GM12878 (cell line): ENCODE measurements around the gene PDS5A. TPM values are rescaled to one million over a fixed set of nuclear protein-coding genes. Genes with fewer than 3 reads are reported as not detected.
A peak's percentile ranks its signal among the peaks of the same experiment; 100 is the strongest.
"Not testable (repeated sequence)": the region's sequence is repeated elsewhere in the genome, so short reads cannot be mapped to it uniquely, and the experiment has no call there.

ENCODE experiments used
- ATAC-seq: fragments of 200-7000 bp; cut with Tn5 transposase; 3 replicates; pipeline ENCODE4 v1.9.1; 2020; ENCODE audit warnings: mild to moderate bottlenecking, moderate library complexity
- BruUV-seq: library from RNA; stranded (reverse); fragments of 400-500 nt; replicated peaks from 2 replicates; lab custom pipeline; 2021; lab: Mats Ljungman, UMichigan
- CTCF ChIA-PET: fragments of 300-600 bp; sonication (Branson Sonifier 250); formaldehyde crosslinking; extraction: SDS; loops from one replicate; lab custom pipeline; 2021; ENCODE audit warnings: inconsistent platforms; lab: Yijun Ruan, JAX
- POLR2A ChIA-PET: fragments of 350-600 bp; formaldehyde crosslinking; extraction: SDS; loops from one replicate; lab custom pipeline; 2021; ENCODE audit warnings: inconsistent platforms; lab: Charles Lee
- RAD21 ChIA-PET: fragments of 300-600 bp; sonication (Branson Sonifier 250); formaldehyde crosslinking; loops from one replicate; lab custom pipeline; 2023; ENCODE audit warnings: antibody characterized with exemption; ENCODE audit not compliant: unreplicated experiment; lab: Charles Lee
- SMC1A ChIA-PET: fragments of 300-600 bp; sonication (Branson Sonifier 250); formaldehyde crosslinking; loops from one replicate; lab custom pipeline; 2023; ENCODE audit not compliant: unreplicated experiment, uncharacterized antibody; lab: Charles Lee
- DNase-seq: peaks from one replicate; pipeline ENCODE4 v3.0.0-alpha.2; 2011; ENCODE audit warnings: low read depth, low spot score
- FAIRE-seq: peaks from 3 replicates; lab custom pipeline; 2011; peaks lifted over from hg19 to GRCh38; lab: Jason Lieb, UNC
- H2AFZ ChIP-seq: 2 replicates; pipeline ENCODE4 v1.6.0; 2011; ENCODE audit warnings: low read depth, low read length, control low read depth; ENCODE audit not compliant: control insufficient read depth
- H3K27ac ChIP-seq: 2 replicates; pipeline ENCODE4 v1.5.1; 2011; ENCODE audit warnings: control low read depth; ENCODE audit not compliant: control insufficient read depth, insufficient read depth
- H3K27me3 ChIP-seq, 2 experiments: replicated peaks in 1 of 2; 2 replicates each; pipeline versions ENCODE4 v1.6.0 to v1.6.1; 2011; ENCODE audit warnings: low read length in 1 of 2; ENCODE audit not compliant: control insufficient read depth in 2 of 2, insufficient read depth in 2 of 2
- H3K36me3 ChIP-seq, 2 experiments: 2 replicates each; pipeline ENCODE4 v1.5.1; 2011; ENCODE audit warnings: low read length in 1 of 2; ENCODE audit not compliant: control insufficient read depth in 2 of 2, insufficient read depth in 2 of 2
- H3K4me1 ChIP-seq: 2 replicates; pipeline ENCODE4 v1.6.1; 2011; ENCODE audit warnings: mild to moderate bottlenecking, low read length, moderate library complexity, mixed read lengths; ENCODE audit not compliant: control insufficient read depth, insufficient read depth
- H3K4me2 ChIP-seq: 2 replicates; pipeline ENCODE4 v1.6.0; 2011; ENCODE audit warnings: control low read depth; ENCODE audit not compliant: control insufficient read depth, insufficient read depth
- H3K4me3 ChIP-seq: fragments of 200-600 bp; sonication (generic); 2 replicates; pipeline ENCODE4 v1.5.1; 2016
- H3K79me2 ChIP-seq: 2 replicates; pipeline ENCODE4 v1.6.0; 2011; ENCODE audit warnings: low read length; ENCODE audit not compliant: control insufficient read depth, insufficient read depth
- H3K9ac ChIP-seq: 2 replicates; pipeline ENCODE4 v1.8.0; 2011; ENCODE audit warnings: low read length, control low read depth, mixed read lengths; ENCODE audit not compliant: control insufficient read depth, insufficient read depth
- H3K9me3 ChIP-seq: replicated peaks from 3 replicates; pipeline ENCODE4 v1.5.1; 2011; ENCODE audit warnings: mild to moderate bottlenecking, low read length; ENCODE audit not compliant: control insufficient read depth, insufficient read depth
- H4K20me1 ChIP-seq: 2 replicates; pipeline ENCODE4 v1.6.0; 2011; ENCODE audit not compliant: control insufficient read depth, insufficient read depth
- ATF3 ChIP-seq: IDR thresholded peaks from 2 replicates; pipeline ENCODE4 v1.6.1; 2011; ENCODE audit warnings: low read depth, mild to moderate bottlenecking, low read length, moderate library complexity, borderline replicate concordance; ENCODE audit errors: extremely low read depth
- GATAD2B ChIP-seq: fragments of 450-650 bp; conservative IDR thresholded peaks from 2 replicates; pipeline ENCODE4 v1.6.1; 2017; ENCODE audit warnings: low read depth, mild to moderate bottlenecking, moderate library complexity
- MEF2A ChIP-seq: IDR thresholded peaks from 2 replicates; pipeline ENCODE4 v1.6.1; 2011; ENCODE audit warnings: low read depth, mild to moderate bottlenecking, low read length, moderate library complexity; ENCODE audit not compliant: insufficient read depth
- MTA2 ChIP-seq: fragments of 450-650 bp; IDR thresholded peaks from 2 replicates; pipeline ENCODE4 v1.6.1; 2016; ENCODE audit warnings: low read depth, mild to moderate bottlenecking, moderate library complexity
- NFXL1 ChIP-seq: fragments of 450-650 bp; IDR thresholded peaks from 2 replicates; pipeline ENCODE4 v1.6.1; 2017; ENCODE audit warnings: antibody characterized with exemption, mild to moderate bottlenecking, borderline replicate concordance
- RFX5 ChIP-seq: IDR thresholded peaks from 2 replicates; pipeline ENCODE4 v1.6.1; 2011; ENCODE audit warnings: low read depth, low read length, improper control_type of control experiment
- SMARCA5 ChIP-seq: fragments of 450-650 bp; IDR thresholded peaks from 2 replicates; pipeline ENCODE4 v1.6.1; 2017; ENCODE audit warnings: mild to moderate bottlenecking
- SPI1 ChIP-seq: IDR thresholded peaks from 2 replicates; pipeline ENCODE4 v1.6.1; 2011; ENCODE audit warnings: low read depth, mild to moderate bottlenecking, low read length, moderate library complexity, borderline replicate concordance; ENCODE audit not compliant: insufficient read depth
- ZNF217 ChIP-seq: fragments of 450-650 bp; IDR thresholded peaks from 2 replicates; pipeline ENCODE4 v1.6.1; 2017; ENCODE audit warnings: antibody characterized with exemption, mild to moderate bottlenecking
- WGBS: methylation state at CpG from one replicate; pipeline ENCODE4 v1.1.6; 2016; ENCODE audit warnings: low lambda C conversion rate; ENCODE audit not compliant: insufficient replicate concordance, insufficient coverage; ENCODE audit errors: missing lambda C conversion rate; 5-methylcytosine and 5-hydroxymethylcytosine counted together
- in situ Hi-C: fragments of 300-500 bp; cut with MboI; formaldehyde crosslinking; loops from 9 replicates; pipeline ENCODE4 v1.14.3; 2018; ENCODE audit warnings: mixed read lengths
- intact Hi-C: fragments of 100-400 bp; cut with micrococcal nuclease; formaldehyde crosslinking; loops from one replicate; pipeline ENCODE4 v1.14.2; 2022; ENCODE audit not compliant: unreplicated experiment
- polyA plus RNA-seq, 11 experiments: library from polyadenylated mRNA; depleted of rRNA in 4 of 11; unstranded in 6 of 11; stranded (reverse) in 5 of 11; fragments of >200 nt; fragmentation: Nextera tagmentation in 4 of 11; fragmentation: Illumina TruSeq in 1 of 11; extraction: Ambion mirVana in 4 of 11; extraction: Trizol in 1 of 11; gene quantifications; 1 replicate in 1 of 11; 2 replicates in 10 of 11; pipeline versions ENCODE4 v1.2.1 to v1.2.3, GENCODE V29; 2011 to 2016; ENCODE audit warnings: inconsistent platforms in 2 of 11, missing spikeins in 2 of 11, low read depth in 1 of 11
- total RNA-seq, 4 experiments: library from RNA; depleted of rRNA in 3 of 4; stranded (reverse); fragments of >200 nt in 3 of 4; fragmentation: Illumina TruSeq in 1 of 4; extraction: Trizol in 1 of 4; gene quantifications; 2 replicates each; pipeline versions ENCODE4 v1.2.1 to v1.2.3, GENCODE V29; 2013 to 2021
- TF ChIP-seq, protein P1 (sequence below): IDR thresholded peaks from 2 replicates; pipeline ENCODE4 v1.6.1; 2011; ENCODE audit warnings: mild to moderate bottlenecking, low read depth, low read length, moderate library complexity; ENCODE audit not compliant: insufficient replicate concordance
- TF ChIP-seq, protein P2 (sequence below): IDR thresholded peaks from 2 replicates; pipeline ENCODE4 v1.6.1; 2012; ENCODE audit warnings: low read length, inconsistent platforms

PDS5A gene
- total and polyA plus RNA-seq, 10 of the 15 experiments (the other 5 are each of a cell fraction or from before 2014, with no cell fraction given), result 13.7 to 69.7 (median 52.3) TPM

- FAIRE-seq, H3K9me3 ChIP-seq, H3K27ac ChIP-seq, H3K9ac ChIP-seq, H3K4me2 ChIP-seq, DNase-seq, in situ Hi-C loops, H3K27me3 ChIP-seq, BruUV-seq, H3K36me3 ChIP-seq, intact Hi-C loops, H3K4me3 ChIP-seq, ATAC-seq, H4K20me1 ChIP-seq, H2AFZ ChIP-seq: not testable (repeated sequence)
- ChIA-PET POLR2A (interaction anchor here (0.6 to 1.4 kb wide), 4 partner anchors 10 to 319 kb away, joined by 3 to 4 read pairs (median 3); no protein-coding TSS in a partner anchor), CTCF (interaction anchor here (1.6 kb wide), 1 partner anchor 25 kb away, joined by 6 read pairs; no protein-coding TSS in a partner anchor), RAD21 (interaction anchor here (0.6 to 1.6 kb wide), 3 partner anchors 13 to 424 kb away, joined by 4 read pairs; partner anchors contain the start of gene UBE2K), SMC1A (interaction anchor here (1.0 to 6.7 kb wide), 2 partner anchors 8 to 31 kb away, joined by 3 to 51 read pairs; no protein-coding TSS in a partner anchor)
- 67% methylated on average over 10 of the region's 10 CpGs for WGBS
- peak; percentile 30; the same call in 1 of the 2 replicates for TF ChIP-seq MEF2A
- Histone ChIP-seq H3K79me2 (peaks cover 91% of the 10 kb centered on the region), H3K4me1 (peaks cover 58% of the 10 kb centered on the region)
These were observed 33.5 kb downstream of the PDS5A start for GRCh38 chr4:39944245-39944644.

GRCh38 chr4:39942507-39942906 is 35.2 kb downstream of the PDS5A start:
- ChIA-PET SMC1A (interaction anchor here (1.4 kb wide), 2 partner anchors 11 to 18 kb away, joined by 3 to 9 read pairs; no protein-coding TSS in a partner anchor), RAD21 (interaction anchor here (1.4 kb wide), 1 partner anchor 33 kb away, joined by 5 read pairs; no protein-coding TSS in a partner anchor), POLR2A (no interaction called here), CTCF (interaction anchor here (1.4 kb wide), 1 partner anchor 11 kb away, joined by 9 read pairs; no protein-coding TSS in a partner anchor)
- no peaks in the 10 kb centered on the region for H3K36me3 ChIP-seq
- in situ Hi-C loops (no loop called here), intact Hi-C loops (no loop called here)
- no TSS peak for BruUV-seq
- ATAC-seq (peak; percentile 35), DNase-seq (no peak), FAIRE-seq (no peak)
- no peaks in the 10 kb centered on the region; the same call in 2 of the 3 replicates for H3K9me3 ChIP-seq
- no peaks in the 10 kb centered on the region for H4K20me1 ChIP-seq
- peak overlapping the region; percentile 60 for H3K27ac ChIP-seq
- peaks cover 58% of the 10 kb centered on the region for H3K4me1 ChIP-seq
- H3K9ac ChIP-seq, result no peak overlapping the region; the same call in 1 of the 2 replicates
- H3K4me2 ChIP-seq, result peak overlapping the region; percentile 82
- no peaks in the 10 kb centered on the region for H3K27me3 ChIP-seq
- peaks cover 88% of the 10 kb centered on the region for H3K79me2 ChIP-seq
- H2AFZ ChIP-seq, result no peak overlapping the region; the same call in 1 of the 2 replicates
- WGBS, result 35% methylated on average over 9 of the region's 9 CpGs
- H3K4me3 ChIP-seq, result 0 out of 2 replicates have a peak overlapping the region, but pooled peaks have one; percentile 7
- TF ChIP-seq SMARCA5, result no peak
- TF ChIP-seq, protein P1, sequence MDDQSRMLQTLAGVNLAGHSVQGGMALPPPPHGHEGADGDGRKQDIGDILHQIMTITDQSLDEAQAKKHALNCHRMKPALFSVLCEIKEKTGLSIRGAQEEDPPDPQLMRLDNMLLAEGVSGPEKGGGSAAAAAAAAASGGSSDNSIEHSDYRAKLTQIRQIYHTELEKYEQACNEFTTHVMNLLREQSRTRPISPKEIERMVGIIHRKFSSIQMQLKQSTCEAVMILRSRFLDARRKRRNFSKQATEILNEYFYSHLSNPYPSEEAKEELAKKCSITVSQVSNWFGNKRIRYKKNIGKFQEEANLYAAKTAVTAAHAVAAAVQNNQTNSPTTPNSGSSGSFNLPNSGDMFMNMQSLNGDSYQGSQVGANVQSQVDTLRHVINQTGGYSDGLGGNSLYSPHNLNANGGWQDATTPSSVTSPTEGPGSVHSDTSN, result no peak
- no peak for TF ChIP-seq NFXL1
- TF ChIP-seq ZNF217, result no peak
- peak; percentile 48; the same call in 1 of the 2 replicates for TF ChIP-seq MTA2
- no peak for TF ChIP-seq RFX5
- TF ChIP-seq ATF3, result no peak
- TF ChIP-seq SPI1, result 0 out of 2 replicates have a peak, but pooled peaks have one; percentile 9
- TF ChIP-seq, protein P2, sequence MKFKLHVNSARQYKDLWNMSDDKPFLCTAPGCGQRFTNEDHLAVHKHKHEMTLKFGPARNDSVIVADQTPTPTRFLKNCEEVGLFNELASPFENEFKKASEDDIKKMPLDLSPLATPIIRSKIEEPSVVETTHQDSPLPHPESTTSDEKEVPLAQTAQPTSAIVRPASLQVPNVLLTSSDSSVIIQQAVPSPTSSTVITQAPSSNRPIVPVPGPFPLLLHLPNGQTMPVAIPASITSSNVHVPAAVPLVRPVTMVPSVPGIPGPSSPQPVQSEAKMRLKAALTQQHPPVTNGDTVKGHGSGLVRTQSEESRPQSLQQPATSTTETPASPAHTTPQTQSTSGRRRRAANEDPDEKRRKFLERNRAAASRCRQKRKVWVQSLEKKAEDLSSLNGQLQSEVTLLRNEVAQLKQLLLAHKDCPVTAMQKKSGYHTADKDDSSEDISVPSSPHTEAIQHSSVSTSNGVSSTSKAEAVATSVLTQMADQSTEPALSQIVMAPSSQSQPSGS, result no peak
- TF ChIP-seq GATAD2B, result no peak
